ENCODE results near the gene PID1.
"Not testable (repeated sequence)": the region's sequence is repeated elsewhere in the genome, so short reads cannot be mapped to it uniquely, and the experiment has no call there.

Gene PID1

DNA sequence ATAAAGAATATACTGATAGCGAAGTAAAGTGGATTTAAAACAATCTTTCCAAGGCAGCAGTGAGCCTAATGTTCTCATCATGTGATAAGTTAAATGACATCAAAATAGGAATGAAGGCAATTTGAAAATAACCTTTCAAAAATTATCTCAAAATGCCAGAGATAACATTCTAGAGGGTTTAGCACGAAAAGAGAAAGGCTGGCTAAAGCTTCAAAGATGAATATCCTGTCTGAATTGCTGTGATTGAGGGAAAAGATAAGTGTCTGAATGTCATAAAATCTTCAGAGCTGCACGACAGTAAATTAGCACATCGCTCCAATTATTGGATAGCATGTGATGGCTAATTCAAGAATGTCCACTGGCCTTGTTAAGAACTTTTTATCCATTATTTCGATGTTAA lies 159.3 kb downstream of the PID1 start:
- DNase-seq (ENCODE audit: low spot score): no peak

DNA sequence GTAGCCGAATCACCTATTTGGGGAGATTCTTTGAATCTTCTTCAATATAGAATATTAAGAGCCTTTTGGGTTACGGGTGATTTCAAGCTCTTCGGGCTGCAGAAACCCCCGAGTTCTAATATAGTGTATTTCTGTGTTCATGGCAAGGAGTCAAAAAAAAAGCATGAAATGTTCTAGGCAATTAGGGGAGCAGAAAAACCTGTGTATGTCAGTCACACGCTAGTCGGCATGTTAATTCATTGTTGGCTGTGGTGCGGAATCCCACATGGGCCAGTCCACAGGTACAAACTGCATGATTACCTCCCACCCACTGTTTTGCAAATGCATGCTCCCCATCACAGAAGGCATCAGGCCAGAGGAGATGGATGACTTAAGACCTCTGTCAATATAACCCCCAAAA lies 161.9 kb downstream of the PID1 start:
- DNase-seq (ENCODE audit: low spot score): no peak

DNA sequence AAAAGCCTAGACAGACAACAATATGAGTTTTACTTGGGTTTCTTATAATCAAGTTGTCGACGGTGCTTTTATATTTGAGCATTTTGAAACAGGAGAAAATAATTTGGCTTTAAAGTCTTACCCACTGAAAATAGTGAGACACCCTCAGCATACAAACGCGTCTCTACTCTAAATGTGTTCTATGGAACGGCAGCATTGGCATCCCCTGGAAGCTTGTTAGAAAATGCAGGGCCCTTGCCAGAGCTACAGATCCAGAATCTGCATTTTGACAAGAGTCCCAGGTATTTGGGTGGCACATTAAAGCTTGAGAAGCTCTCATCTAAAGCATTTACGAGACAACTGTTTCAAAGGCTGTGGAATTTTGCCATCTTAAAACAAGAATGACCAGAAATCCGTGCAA lies 163.5 kb downstream of the PID1 start:
- DNase-seq (ENCODE audit: low spot score): no peak

DNA sequence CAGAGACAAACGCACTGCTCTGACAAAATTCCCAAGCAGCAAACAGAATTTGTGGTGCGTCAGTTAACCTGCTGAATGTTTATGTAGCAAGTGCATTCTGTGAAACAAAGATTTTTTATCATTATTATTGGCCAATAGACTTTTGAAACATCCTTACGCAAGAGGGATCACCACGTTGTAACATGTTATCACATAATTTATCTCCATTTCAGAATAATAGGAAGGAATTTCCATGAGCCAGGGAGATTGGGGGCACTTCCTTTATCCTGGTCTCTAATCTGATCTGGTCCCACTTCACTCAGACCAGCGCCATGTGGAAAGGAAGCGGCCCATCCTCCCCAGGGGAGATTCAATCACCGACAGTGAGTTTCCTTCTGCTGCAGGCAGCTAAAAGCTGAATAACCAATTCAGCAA lies 166.1 kb downstream of the PID1 start:
- DNase-seq (ENCODE audit: low spot score): no peak

DNA sequence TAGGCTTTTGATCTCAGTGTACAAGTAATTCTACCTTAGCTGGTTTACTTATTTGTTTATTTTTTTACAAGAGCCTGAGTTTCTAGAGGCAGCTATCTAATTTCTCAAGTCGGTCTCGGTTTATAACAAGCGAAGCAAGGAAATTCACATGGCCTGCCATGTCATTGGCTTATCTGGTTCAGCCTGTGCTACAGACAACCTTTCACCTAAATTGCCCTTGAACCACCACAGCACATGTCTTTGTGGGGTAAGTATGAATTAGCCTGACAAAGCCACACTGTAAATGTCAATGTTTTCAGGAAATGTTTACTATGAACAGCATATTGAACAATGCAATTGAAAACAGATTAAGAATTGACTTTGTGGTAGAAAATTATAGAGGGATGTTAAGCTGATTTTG lies 167.1 kb downstream of the PID1 start:
- DNase-seq (ENCODE audit: low spot score): no peak

DNA sequence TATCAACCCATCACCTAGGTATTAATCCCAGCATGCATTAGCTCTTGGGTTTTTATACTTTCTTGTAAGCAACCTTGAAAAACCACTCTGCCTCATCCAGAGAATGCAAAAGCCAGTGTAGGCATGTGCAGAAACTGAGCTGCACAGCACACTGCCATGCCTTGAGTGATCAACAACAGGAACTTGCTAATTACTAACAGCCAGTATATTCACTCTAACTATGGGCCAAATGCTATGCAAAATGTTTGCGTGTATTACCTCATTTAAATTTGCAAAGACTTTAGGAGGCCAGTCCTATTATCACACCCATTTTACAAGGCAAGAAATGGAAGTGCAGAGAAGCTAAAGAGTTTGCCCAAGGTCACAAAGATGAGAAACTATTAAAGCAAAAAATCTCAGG lies 169.8 kb downstream of the PID1 start:
- DNase-seq (ENCODE audit: low spot score): no peak

DNA sequence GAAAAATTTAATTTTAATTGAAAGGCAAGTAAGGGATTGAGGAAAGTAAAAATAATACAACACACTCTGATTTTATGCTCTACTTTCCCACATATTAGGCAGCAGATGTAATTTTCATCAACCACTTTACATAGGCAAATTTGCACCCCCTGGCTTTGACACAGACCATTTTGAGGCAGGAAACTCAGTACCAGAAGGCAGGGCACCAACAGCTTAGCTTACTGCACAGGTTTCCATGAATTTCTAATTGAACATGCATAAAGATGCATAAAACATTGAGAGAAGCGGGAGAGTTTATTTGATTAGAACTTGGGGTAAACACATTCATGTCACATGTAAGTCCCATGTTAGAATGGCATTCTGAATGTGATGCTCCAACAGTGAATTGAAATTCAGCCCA lies 171.9 kb downstream of the PID1 start:
- DNase-seq (ENCODE audit: low spot score): no peak

DNA sequence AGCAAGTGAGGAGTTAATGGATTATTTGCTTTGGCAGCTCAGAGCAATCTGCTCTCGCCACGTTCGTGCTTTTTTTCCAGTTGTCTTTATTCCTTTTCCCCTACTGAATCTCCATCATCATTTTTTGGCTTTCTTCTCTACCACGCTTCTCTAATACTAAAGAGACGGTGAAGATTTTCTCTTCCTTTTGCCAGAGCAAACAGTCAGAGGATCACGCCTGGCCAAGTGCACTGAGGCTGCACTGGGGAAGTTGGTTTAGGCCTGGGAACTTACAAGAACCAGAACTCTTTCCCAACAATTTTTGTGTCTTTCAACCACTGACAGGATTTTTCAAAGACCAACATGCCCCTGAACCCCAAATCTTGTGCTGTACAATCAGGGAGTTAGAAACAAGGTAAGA lies 172.3 kb downstream of the PID1 start:
- DNase-seq (ENCODE audit: low spot score): no peak

DNA sequence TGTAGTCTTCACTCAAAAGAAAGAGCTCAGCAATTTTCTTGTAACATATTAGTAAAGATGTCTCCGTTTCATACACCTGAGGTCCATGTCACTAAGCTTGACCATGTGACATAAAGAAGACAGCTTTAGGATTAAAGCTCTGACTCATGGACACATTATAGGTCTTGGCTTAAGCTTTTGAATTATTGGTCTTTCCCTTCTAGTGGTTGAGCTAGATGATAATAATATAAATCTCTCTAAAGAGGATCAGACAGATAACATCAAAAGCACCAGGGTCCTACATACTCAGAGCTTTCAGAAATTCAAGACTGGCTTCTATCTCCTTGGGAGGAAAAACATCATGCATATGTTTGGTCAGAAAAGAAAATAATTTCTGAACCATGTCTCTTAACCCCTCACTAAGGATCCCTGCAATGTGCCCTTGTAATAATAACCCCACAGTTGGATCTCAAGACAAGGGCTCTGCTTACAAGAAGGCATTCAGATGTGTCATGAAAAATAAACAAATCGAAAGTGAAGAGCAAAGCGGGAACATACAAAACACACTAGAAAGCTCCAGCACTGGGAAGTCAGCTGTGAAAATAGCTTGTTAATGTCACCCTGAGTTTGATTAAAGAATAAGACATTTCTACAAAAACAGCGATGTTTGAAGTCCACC lies 174.5 kb downstream of the PID1 start:
- no peak for DNase-seq (ENCODE audit: low spot score)

DNA sequence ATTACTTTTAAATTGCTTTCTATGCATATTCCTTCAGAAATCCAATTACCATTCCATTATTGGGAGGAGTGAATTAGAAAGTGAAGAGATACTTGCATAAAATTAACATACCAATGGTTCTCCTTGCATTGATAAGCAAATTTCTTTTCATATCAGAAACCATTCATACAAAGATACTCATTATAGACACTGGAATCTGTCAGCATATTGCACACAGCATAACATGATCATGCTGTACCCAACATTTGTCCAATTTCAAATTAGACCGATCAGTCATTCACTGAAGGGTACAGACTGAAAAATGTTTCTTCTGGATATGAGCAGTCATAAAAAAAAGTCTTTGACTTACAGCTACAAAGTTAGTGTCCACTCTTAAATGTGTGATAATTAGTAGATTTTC lies 175.6 kb downstream of the PID1 start:
- DNase-seq (ENCODE audit: low spot score): no peak

DNA sequence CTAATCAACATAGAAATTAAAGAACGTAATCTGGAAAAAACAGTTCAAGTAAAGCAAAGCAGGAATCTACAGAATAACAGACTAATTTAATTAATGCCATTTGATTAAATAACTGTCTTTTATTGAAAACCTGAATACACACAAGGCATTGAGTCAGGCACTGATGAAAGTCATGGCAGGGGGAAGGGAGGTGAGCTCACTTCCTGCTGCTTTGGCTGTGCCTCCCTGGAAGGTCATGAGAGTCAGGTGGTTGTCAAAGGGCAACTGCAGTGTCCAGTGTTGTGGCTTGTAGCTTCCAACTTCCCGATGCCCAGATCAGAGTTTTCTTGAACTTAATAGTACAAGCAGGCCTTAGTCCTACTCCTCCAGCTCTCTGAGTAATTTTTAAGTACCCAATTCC lies 180.9 kb downstream of the PID1 start:
- DNase-seq (ENCODE audit: low spot score): no peak

DNA sequence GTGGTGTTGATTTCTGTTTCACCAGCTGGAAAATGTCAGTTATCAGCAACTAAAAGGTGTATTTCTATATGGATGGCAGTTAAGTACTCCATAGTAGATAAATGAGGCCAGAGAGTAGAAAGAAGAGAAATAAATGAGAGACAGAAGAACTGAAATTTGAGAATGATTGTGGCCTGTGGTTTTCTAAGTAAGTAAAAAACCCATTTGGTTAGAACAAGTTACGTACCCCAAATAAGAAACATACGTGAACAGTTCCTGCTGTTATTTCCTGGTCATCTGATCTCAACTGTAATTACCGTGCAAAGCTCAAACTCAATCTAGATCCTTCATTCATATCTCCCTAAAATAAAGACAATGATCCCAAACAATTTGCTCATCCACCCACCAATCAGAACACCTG lies 181.3 kb downstream of the PID1 start:
- DNase-seq (ENCODE audit: low spot score): no peak

DNA sequence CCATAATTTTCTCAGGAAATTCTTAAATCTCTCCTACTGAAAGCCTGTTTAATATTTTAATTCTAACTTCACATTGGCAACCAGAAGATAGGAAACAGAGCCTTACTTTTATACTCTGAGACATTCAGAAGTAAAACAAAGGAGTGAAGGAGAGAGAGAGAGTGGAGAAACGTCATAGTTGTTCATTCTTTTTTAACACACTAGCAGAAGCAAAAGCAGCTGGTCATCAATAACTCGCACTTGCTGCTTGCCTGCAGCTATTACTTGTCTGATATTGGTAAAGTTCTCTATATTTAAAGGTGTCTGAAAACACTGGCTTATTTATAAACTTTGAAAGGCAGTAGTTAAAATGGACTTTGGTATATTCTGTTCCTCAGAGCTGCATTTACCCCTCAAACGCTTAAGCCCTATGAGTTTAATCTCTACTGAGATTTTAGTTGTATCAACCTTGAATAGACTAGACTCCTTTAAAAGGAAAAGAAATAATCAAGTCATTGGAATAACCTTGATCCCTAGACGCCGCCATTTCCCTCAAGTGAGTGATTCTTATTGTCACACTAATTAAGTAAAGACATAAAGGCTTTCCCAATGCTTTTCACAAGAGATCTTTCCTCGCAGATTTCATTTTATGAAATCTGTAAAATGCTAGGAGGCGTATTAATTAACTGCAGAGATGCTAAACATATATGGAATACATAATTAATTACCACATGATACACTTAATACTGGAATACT lies 182.0 kb downstream of the PID1 start:
- DNase-seq (ENCODE audit: low spot score): no peak

DNA sequence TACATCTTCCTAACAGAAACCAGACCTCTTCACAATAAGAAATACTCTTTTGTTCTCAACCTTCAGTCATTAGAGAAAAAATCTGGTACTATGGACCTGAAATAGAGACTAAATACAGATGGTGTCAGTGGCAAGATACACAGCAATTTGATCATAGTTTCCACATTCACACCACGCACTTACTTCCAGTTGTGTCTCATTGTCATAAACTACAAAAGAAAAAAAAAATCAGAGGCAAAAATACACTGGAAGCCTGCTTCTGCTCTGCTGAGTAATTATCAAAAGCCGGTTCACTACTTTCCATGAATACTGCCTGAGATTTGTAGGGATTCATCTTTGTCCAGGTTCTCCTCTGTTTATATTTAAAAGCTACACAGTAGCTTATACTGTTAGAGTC lies 182.6 kb downstream of the PID1 start:
- DNase-seq (ENCODE audit: low spot score): no peak

DNA sequence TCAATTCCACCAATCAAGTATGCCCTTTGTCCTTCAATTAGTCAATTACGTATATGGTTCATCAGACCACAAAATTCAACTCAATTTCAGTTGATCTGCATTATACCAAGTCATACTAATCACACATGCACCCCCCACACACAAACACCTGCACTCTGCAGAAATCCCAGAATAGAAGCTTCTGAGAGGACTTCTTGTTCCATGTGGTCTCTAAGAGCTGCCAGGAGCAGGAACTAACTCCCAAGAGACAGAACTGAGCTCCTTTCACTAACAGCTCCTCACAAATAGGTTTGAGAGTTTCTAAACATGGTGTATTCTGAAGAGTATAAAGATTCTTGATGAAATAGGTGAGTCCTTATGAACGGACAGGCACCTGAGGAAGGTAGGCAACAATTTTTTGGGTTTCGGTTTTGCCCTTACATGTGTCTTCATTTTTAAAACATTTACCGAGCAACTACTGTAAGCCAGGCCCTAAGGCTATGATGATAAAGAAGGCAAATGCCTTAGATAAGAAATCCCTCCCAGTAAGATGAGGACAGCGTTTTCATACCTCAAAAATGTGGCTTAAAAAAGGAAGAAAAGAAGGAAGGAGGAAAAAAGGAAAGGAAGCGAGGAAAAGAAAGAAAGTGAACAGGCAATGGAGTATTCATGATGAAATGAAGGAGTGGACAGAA lies 183.1 kb downstream of the PID1 start:
- no peak for DNase-seq (ENCODE audit: low spot score)

DNA sequence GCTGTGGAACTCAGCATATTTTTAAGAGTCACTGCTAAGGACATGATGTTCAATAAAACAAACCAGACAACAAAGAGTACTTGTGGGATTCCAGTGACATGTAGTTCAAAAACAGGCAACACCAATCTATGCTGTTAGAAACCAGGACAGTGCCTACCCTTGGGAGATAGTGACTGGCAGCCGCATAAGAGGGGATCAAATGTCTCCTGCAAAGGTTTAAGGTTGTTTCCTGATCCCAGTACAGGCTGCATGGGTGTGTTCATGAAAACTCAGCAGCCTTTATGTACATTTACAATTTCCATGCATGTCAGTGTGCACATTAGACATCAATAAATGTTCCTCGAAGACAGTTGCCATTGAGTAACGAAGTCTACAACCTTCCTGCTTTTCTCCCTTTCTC lies 183.8 kb downstream of the PID1 start:
- DNase-seq (ENCODE audit: low spot score): no peak

DNA sequence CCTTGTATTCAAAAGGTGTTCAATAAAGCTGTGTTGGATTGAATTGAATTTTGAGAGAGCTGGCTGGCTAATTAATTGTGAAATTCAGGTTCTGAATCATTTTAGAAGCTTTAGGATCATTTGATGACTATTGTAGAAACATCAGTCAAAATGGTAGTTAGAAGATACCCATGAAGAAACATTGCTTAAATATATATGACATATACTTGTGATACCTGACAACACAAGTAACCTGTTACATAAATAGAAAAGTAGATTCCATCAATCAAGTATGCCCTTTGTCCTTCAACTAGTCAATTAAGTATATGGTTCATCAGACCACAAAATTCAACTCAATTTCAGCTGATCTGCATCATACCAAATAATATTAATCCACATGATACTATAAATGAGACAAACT lies 185.6 kb downstream of the PID1 start:
- DNase-seq (ENCODE audit: low spot score): no peak

DNA sequence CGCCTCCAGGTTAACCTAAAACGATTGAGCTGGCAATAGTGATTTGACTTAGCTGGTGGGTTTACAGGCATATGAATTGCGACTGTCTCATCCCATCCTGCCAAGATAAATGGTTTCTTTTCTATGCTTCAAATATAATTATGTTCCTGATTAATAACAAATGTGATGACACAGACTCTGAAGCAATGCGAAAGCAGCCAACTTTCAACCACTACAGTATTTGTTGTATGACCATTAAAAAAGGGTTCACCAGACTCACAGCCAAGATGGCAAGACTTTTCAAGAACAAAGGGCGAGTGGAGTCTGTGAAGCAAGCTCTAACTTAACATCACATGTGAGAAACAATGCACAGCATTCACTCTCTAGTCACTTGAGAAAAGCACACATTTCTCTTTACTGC lies 186.6 kb downstream of the PID1 start:
- no peak for DNase-seq (ENCODE audit: low spot score)

DNA sequence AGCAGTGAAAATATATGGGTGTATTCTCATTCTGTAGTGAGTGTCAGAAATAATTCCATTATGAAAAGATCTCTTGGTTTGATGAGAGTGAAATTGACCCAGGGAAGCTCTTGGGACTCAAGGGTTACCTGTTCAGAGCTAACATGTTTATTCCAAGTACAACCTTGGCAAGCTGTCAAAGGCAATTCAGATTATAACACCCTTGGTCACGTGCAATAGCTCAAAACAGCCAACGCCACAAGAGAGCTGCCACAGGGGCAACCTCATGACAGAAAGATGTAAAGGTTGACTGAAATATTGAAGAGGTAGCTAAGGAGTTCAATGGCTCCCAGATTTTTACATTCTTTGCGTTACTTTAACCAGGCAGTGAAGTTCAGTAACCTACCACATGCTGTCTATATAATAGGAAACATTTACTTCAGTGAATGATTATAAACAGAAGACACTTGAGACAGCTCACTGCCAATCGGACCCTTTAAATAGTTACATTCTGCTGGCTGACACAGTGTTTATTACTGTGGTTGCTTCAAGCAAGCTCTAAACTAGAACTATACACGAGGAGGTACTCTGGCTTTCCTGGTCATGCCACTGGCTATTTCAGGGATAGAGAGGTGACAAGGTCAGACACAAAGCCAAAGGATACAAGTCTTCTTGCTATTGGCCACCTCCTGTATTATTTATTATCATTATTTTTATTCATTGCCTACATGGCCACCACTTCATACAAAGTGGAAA lies 187.3 kb downstream of the PID1 start:
- no peak for DNase-seq (ENCODE audit: low spot score)

DNA sequence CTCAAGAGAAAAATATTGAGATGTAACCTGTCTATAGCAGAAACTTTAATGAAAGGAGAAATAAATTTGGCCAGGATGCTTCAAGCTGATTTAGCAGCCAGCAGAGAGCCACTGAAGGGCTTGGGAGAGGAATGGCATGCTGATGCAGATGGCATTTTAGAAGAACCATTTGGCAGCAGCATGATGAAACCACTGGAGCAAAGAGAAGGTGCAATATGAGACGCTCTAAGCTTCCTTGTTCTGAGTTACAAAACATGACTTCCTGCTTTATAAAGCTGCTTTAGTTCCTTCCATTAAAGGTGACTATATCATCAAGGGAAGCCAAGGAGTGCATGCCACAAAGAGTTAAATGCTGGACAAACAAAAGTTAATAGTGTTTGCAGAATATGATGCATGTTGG lies 189.7 kb downstream of the PID1 start:
- DNase-seq (ENCODE audit: low spot score): no peak

DNA sequence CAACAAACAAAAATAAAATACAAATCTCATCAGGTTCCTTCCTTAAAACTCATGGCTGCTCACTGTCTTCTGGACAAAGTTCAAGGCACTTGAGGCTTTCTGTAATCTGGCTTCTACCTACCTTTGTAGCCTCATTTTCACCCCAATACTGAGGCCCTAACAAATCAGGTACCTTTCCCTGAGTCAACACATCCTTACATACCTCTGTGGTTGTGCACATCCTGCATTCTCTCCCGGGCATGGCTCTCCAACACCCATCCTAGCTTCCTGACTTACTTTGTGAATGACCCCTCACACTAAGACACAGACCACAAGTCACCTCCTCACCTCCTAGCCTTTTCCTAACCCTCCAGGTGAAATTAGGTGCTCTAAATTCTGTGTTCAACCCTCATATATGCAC lies 190.9 kb downstream of the PID1 start:
- DNase-seq (ENCODE audit: low spot score): no peak

DNA sequence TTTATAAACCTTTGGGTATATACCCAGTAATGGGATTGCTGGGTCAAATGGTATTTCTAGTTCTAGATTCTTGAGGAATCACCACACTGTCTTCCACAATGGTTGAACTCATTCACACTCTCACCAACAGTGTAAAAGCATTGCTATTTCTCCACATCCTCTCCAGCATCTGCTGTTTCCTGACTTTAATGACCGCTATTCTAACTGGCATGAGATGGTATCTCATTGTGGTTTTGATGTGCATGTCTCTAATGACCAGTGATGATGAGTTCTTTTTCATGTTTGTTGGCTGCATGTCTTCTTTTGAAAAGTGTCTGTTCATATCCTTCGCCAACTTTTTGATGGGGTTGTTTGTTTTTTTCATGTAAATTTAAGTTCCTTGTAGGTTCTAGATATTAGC lies 194.2 kb downstream of the PID1 start:
- not testable (repeated sequence) for DNase-seq (ENCODE audit: low spot score)

DNA sequence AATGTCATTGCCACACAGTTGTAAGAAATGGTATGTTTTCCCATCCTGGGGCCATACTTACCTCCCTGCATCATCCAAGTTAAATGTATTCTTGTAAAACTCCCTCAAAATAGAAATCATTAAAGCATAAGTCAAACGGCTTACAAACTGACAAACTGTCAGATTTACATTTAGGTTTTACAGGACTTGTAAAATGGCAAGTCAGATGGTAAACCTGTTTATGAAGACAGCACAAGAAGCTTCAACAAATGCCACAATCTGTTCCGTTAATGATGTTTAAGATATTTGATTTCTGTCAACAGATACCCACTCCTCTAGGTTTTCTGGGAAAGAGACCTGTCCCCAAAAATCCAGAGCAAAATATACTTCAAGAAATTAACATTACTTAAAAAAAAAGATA lies 197.2 kb downstream of the PID1 start:
- DNase-seq (ENCODE audit: low spot score): no peak
